Choroid plexus epithelial cell (primary cell): ENCODE data around the gene CEP76.

Experiments used
- DNase-seq: peaks from one replicate; pipeline ENCODE4 v3.0.0-alpha.2; 2010; ENCODE audit warnings: low read depth
- H3K4me3 ChIP-seq: 2 replicates; pipeline ENCODE4 v1.5.1; 2011; ENCODE audit warnings: low read depth, mild to moderate bottlenecking, control low read depth, low read length, moderate library complexity
- CTCF ChIP-seq: conservative IDR thresholded peaks from 2 replicates; pipeline ENCODE4 v1.5.1; 2011; ENCODE audit warnings: low read depth, mild to moderate bottlenecking, control low read depth, inconsistent platforms, low read length, moderate library complexity

The CEP76 gene

GRCh38 chr18:12703664-12704063 lies 1.1 kb upstream of the CEP76 start:
- TF ChIP-seq CTCF, result no peak
- peak; percentile 27 for DNase-seq
- H3K4me3 ChIP-seq, result peak overlapping the region; percentile 98

- H3K4me3 ChIP-seq, result peak overlapping the region; percentile 98
- no peak for DNase-seq
- no peak for TF ChIP-seq CTCF
These were observed 609 bp upstream of the CEP76 start for GRCh38 chr18:12703096-12703567.

GRCh38 chr18:12701161-12701560 lies 1.4 kb downstream of the CEP76 start:
- no peak overlapping the region for H3K4me3 ChIP-seq
- no peak for DNase-seq
- no peak for TF ChIP-seq CTCF

GRCh38 chr18:12699747-12700146 lies 2.8 kb downstream of the CEP76 start:
- no peak overlapping the region for H3K4me3 ChIP-seq
- no peak for DNase-seq
- TF ChIP-seq CTCF, result no peak

- no peak overlapping the region for H3K4me3 ChIP-seq
- no peak for TF ChIP-seq CTCF
- DNase-seq, result no peak
These were observed 8.5 kb downstream of the CEP76 start for GRCh38 chr18:12694032-12694431.

- H3K4me3 ChIP-seq, result no peak overlapping the region
- no peak for DNase-seq
- no peak for TF ChIP-seq CTCF
These were observed 10.3 kb downstream of the CEP76 start for GRCh38 chr18:12692206-12692605.

- no peak for DNase-seq
- H3K4me3 ChIP-seq, result no peak overlapping the region
- no peak for TF ChIP-seq CTCF
These were observed 13.2 kb downstream of the CEP76 start for GRCh38 chr18:12689256-12689850.
